GM18858 (cell line): Measurements from ENCODE around the gene HLF.
"Not testable (repeated sequence)": the region's sequence is repeated elsewhere in the genome, so short reads cannot be mapped to it uniquely, and the experiment has no call there.

ENCODE experiments used
- ATAC-seq: cut with Tn5 transposase; IDR thresholded peaks from one replicate; pipeline ENCODE4 v1.9.1; 2021; ENCODE audit not compliant: unreplicated experiment

Gene HLF

GRCh38 chr17:55326030-55326429, 61.3 kb downstream of the HLF start:
- ATAC-seq, result no peak

- no peak for ATAC-seq
Measured at GRCh38 chr17:55327225-55328088, 62.7 kb downstream of the HLF start.

GRCh38 chr17:55328514-55328913, 63.8 kb downstream of the HLF start:
- ATAC-seq, result not testable (repeated sequence)

- no peak for ATAC-seq
Measured at GRCh38 chr17:55330344-55330933, 65.7 kb downstream of the HLF start.

GRCh38 chr17:55332296-55333041, 67.7 kb downstream of the HLF start:
- no peak for ATAC-seq

GRCh38 chr17:55334285-55334684, 69.5 kb downstream of the HLF start:
- ATAC-seq, result no peak

GRCh38 chr17:55334881-55335540, 70.3 kb downstream of the HLF start:
- no peak for ATAC-seq

- ATAC-seq, result no peak
Measured at GRCh38 chr17:55335625-55336024, 70.9 kb downstream of the HLF start.

GRCh38 chr17:55336426-55336825, 71.7 kb downstream of the HLF start:
- no peak for ATAC-seq

GRCh38 chr17:55340176-55340575, 75.4 kb downstream of the HLF start:
- ATAC-seq, result no peak

- ATAC-seq, result no peak
Measured at GRCh38 chr17:55340686-55341085, 75.9 kb downstream of the HLF start.

- peak; percentile 53 for ATAC-seq
Measured at GRCh38 chr17:55341432-55341831, 76.7 kb downstream of the HLF start.

- no peak for ATAC-seq
Measured at GRCh38 chr17:55342800-55343585, 78.2 kb downstream of the HLF start.

GRCh38 chr17:55343900-55344513, 79.2 kb downstream of the HLF start:
- no peak for ATAC-seq

- no peak for ATAC-seq
Measured at GRCh38 chr17:55344514-55344997, 79.8 kb downstream of the HLF start.

- ATAC-seq, result no peak
Measured at GRCh38 chr17:55345132-55345531, 80.4 kb downstream of the HLF start.

GRCh38 chr17:55346658-55347057, 81.9 kb downstream of the HLF start:
- ATAC-seq, result no peak

- no peak for ATAC-seq
Measured at GRCh38 chr17:55347341-55347740, 82.6 kb downstream of the HLF start.

GRCh38 chr17:55348749-55349354, 84.1 kb downstream of the HLF start:
- ATAC-seq, result no peak

GRCh38 chr17:55350825-55351205, 86.1 kb downstream of the HLF start:
- no peak for ATAC-seq
